GM21576 (cell line): ENCODE results near the gene MYBPHL.

Experiments
- ATAC-seq: cut with Tn5 transposase; IDR thresholded peaks from one replicate; pipeline ENCODE4 v1.9.1; 2021; ENCODE audit warnings: mild to moderate bottlenecking, moderate library complexity; ENCODE audit not compliant: unreplicated experiment

The MYBPHL gene

DNA sequence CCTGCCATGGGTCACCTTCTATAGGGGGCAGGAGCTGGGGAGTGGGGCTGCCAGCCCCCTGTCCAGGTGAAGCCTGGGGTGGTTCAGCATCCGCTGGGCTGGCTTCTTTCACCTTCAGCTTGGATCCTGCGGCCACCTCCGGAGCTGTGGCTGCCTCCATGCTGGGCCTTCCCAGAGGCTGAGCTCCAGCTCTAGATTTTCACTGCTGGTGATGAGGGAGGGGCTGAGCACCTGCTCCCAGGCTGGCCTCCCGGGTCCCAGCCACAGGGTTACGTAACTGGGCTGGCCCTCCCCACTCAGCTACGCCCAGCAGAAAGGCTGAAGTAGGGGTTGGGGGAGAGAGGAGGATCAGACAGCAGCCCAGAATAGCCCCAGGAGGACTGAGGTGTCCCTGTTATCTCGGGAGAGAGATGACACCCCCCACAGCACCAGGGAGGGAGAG, at the start of gene MYBPHL:
Gene MYBPHL (minus strand): TSS at position 180 of the 442 bp plus-strand sequence. CDS start 20 bp downstream, at position 160.
- no peak for ATAC-seq

GRCh38 chr1:109356505-109356904, 49.7 kb upstream of the MYBPHL start:
- ATAC-seq, result no peak

GRCh38 chr1:109354929-109355328, 48.1 kb upstream of the MYBPHL start:
- no peak for ATAC-seq

DNA sequence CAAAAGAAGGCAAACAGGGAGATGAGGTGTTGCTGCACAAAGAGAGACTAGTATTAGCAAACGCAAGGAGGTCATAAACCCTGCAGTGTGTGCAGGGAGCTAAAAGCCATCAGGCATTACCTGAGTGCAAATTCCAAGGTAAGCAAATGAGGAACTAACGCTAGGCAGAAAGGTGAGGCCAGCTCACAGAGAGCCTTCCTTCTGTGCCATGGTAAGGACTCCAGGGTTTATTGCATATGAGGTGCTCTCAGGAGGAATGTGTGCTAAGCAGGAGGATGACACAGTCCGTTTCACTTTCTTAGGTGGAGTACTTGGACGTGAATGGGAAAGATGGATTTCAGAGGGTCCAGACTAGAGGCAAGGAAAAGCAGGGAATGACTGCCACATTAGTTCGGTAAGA, 44.6 kb upstream of the MYBPHL start:
- ATAC-seq, result no peak

DNA sequence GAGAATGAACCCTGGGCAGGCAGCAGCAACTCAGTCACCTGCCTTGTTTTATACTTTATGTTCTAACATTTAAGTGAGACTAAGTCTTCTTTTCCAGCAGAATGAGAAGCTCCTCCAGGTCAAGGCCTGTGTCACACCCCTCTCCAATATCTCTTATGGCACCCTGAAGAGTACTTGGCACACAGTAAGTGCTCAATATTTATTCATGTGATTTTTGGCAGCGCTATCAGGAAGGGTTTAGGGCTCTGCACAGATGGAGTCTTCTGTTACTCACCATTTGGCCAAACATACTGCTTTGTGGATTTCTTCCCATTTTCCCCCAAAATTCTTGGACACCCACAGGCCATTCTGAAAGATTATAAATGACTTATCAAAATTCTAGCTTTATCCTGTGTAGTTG, 43.8 kb upstream of the MYBPHL start:
- ATAC-seq, result no peak

GRCh38 chr1:109350182-109350581, 43.4 kb upstream of the MYBPHL start:
- ATAC-seq, result no peak

GRCh38 chr1:109347511-109347910, 40.7 kb upstream of the MYBPHL start:
- ATAC-seq, result no peak

DNA sequence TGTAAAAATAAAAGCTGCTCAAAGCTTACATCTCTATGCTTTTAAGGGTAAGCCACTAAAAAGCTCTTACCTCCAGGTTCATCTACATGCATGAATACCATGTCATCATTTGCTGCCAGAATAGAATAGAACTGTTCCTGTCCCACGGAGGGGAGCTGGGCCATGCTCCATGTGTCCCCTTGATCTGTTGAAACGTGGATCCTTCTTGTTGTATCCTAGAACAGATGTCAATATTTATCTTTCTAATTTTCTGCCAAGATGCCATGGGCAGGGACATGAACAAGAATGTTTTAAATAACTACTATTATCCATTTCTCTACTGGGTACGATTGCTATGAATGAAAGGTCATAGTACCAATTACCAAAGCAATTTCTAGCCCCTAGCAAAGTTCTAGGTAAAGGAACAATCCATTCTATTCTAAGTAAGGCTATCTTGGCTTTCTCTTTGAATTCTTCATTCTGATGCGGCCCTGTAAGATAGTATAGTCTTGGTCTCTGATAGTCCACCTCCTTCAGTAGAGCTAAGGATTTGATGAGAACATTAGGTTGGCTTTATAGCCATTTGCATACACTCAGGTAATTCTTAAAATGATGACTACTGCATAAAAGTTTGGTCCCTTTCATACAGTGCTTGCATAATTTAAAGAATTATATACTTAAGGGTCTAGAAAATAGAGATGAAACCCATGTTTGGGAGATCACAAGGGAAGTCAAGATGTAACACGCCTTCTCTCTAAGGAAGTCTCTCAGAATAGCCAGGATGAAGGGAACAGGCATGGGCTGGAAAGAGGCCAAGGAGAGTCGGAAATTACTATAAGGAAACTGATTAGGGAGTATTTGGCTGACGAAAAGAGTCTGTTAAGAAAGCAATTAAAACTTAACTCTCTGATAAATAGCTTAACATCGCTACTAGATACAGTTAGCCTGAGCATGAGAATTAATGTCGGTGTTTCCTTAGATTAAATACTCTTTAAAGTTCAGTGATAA, 35.4 kb upstream of the MYBPHL start:
- ATAC-seq, result no peak

- no peak for ATAC-seq
Observed at GRCh38 chr1:109338608-109339007, 31.8 kb upstream of the MYBPHL start.

DNA sequence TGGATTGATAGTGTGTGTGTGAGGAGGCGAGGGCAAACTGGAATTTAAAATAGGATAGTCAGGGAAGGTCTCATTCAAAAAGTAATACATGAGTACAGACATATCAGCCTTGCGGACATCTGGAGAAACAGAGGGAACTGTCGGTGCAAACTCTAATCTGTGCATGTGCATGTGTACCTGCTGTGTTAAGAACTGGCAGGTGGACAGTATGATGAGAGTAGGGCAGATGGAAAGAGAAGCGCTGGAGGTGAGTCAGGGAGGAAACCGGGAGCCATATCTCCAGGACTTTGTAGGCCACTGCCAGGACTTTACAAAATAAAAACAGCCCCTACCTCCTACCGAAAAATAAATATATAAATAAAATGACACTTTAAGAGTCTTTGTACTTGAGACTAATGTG, 31.3 kb upstream of the MYBPHL start:
- no peak for ATAC-seq

DNA sequence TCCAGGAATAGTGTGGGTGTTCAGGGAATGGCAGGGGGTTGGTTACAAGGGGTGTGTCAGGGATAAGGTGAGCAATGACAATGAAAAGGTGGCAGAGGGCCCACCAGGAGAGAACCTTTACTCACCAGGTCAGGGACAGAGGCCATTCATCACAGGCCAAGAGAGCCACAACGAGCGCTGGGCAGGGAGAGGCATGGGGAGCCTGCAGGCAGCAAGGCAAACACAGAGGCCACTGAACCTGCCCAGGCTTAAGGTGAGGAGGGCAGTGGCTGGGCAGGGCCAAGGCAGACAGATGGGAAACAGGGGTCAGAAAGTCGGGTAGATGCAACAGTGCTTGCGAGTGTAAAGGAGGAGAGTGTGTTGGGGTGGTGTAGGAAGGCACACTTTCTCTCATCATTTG, 28.3 kb upstream of the MYBPHL start:
- ATAC-seq, result no peak

GRCh38 chr1:109331113-109331512, 24.3 kb upstream of the MYBPHL start:
- ATAC-seq, result no peak

DNA sequence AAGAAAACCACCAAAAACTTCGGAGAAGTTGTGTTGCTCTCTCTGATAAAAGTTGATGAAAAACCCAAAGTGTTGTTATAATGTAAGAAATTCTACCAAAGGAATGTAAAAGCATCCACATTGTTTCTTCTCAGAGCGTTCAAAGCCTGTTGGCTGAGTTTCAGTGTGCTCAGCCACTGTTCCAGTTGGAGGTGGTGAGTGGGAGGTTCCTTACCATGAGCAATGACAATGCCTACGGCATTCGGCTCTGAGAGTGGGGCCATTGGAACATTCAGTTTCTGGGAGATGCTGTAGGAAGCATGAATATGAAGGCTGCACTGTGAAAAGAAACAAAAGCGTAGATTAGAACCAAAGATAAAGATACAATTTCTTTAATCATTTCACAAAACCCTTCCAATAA, 20.5 kb upstream of the MYBPHL start:
- no peak for ATAC-seq

DNA sequence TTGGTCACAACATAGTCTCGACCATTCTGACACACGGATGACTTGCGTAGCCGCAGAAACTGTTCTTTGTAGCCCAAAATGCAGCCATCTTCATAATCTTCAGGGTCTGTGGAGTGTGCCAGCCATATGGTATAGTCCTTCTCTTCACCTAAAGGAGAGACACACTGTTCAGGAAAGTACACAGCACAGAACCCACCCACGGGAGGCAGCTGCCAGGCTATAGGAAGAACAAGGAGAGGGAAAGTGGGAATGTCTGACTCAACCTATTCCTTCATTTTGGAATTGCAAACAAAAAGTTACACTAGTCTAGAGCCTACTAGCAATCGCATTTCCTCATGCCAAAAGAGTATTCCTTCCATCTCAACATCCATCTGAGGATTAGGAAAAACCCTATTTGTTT, 16.2 kb upstream of the MYBPHL start:
- no peak for ATAC-seq

DNA sequence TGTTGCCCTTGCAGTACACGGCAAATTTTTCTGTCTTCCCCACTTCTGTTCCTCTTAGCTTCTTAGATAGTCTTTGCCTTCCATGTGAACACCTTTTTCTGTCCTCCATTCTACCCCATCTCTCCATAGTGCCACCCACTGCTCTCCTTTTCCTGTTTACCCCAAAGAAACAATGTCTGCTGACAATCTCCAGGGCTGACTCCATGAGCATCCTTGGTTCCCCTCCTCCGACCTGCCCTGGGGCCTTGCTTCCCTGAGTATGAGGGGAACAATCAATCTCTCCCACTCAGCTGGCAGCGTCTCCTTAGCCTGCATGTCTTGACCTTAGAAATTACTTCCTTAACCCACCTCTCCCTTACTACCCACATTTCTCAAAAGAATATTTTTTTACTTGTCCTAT, 12.3 kb upstream of the MYBPHL start:
- ATAC-seq, result no peak

DNA sequence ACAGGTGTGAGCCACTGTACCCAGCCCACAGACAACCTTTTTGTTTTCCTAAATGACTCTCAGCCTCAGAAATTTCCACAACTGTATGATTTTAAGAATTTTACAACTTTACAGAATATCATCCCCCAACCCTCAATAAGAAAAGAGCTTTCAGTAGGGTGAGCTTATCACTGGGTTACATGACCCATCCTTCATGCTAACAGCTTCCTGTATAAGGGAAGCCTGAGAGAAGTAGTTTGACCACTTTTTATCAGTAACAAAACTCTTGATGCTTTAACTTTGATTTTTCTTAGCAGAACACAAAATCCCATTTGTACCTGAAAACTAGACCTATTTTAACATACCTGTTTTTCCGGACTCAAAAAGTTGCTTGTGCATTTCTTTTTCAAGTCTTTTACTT, 9.7 kb upstream of the MYBPHL start:
- ATAC-seq, result no peak

- no peak for ATAC-seq
Observed at GRCh38 chr1:109315288-109315687, 8.5 kb upstream of the MYBPHL start.

GRCh38 chr1:109314795-109315194, 8.0 kb upstream of the MYBPHL start:
- no peak for ATAC-seq

GRCh38 chr1:109312978-109313775, 6.4 kb upstream of the MYBPHL start:
- no peak for ATAC-seq

DNA sequence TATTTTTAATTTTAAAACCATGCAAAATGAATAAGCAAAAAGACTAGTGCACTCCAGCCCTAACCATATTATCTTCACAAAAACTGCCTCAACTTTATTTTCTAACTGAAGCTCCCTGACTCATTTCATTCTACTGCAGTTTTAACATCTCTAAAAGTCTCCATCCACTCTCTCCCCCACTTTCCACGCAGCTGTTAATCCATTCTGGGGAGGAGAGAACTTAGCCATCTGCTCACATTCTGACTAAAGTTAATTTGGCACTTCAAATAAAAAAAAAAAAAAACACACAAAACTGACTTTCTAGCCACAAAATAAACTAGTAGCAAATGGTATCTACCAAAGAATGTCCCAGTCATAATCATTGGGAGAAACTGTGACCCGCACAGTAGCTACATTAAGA, 5.4 kb upstream of the MYBPHL start:
- no peak for ATAC-seq

- no peak for ATAC-seq
Observed at GRCh38 chr1:109309347-109309746, 2.5 kb upstream of the MYBPHL start.
